ENCODE measurements around the gene CDADC1. TPM values are rescaled to one million over a fixed set of nuclear protein-coding genes. Genes with fewer than 3 reads are reported as not detected.

Gene CDADC1
- 1 to 10 TPM; 3.2 to 5.9 TPM for total RNA-seq
- polyA plus RNA-seq: 1 to 10 TPM; 3.0 to 6.1 TPM

- Histone ChIP-seq H3K27me3 (ENCODE audit: control insufficient read depth in 4 of 4, insufficient read depth in 4 of 4, low read length in 3 of 4) (no peaks in the 10 kb centered on the region), H3K9me3 (ENCODE audit: control insufficient read depth in 4 of 4, low read length in 3 of 4) (no peaks in the 10 kb centered on the region), H3K9ac (ENCODE audit: low read depth in 1 of 2, low read length in 2 of 2) (peak within 1 kb of the TSS; percentile 84 to 95), H3K4me1 (ENCODE audit: control insufficient read depth in 4 of 4, insufficient read depth in 4 of 4, low read length in 3 of 4) (peaks cover 4 to 20% (median 10%) of the 10 kb centered on the region in 4 donors), H3K36me3 (ENCODE audit: control insufficient read depth in 4 of 4, insufficient read depth in 3 of 4, low read depth in 1 of 4, low read length in 3 of 4) (peaks cover 0 to 3% (median 2%) of the 10 kb centered on the region in 4 donors), H3K4me3 (ENCODE audit: low read depth in 1 of 3, low read length in 3 of 3) (peak within 1 kb of the TSS; percentile 68 to 75 (median 71)), H3K27ac (ENCODE audit: low read depth in 1 of 2, low read length in 2 of 2) (peak within 1 kb of the TSS; percentile 81 to 83)
- TF ChIP-seq HNF4G (IDR thresholded peaks at IDR 0.05): no peak
- no peak for TF ChIP-seq TAF1 (conservative IDR thresholded peaks at IDR 0.05)
- no peak for TF ChIP-seq ZBTB33 (IDR thresholded peaks at IDR 0.05)
- TF ChIP-seq RXRA (IDR thresholded peaks at IDR 0.05): peak; percentile 57 to 78
- TF ChIP-seq HNF4A (conservative IDR thresholded peaks at IDR 0.05): peak in 1 of 2 donors; percentile 17
- peak; percentile 11 for TF ChIP-seq ATF3 (IDR thresholded peaks at IDR 0.05)
- peak; percentile 67 for TF ChIP-seq YY1 (IDR thresholded peaks at IDR 0.05)
- peak; percentile 38 to 42 for TF ChIP-seq RAD21 (IDR thresholded peaks at IDR 0.05)
- peak; percentile 58 to 61 for TF ChIP-seq JUND (IDR thresholded peaks at IDR 0.05)
- peak; percentile 20 for TF ChIP-seq NR2F2 (IDR thresholded peaks at IDR 0.05)
- TF ChIP-seq SP1 (IDR thresholded peaks at IDR 0.05): peak; percentile 79
- peak; percentile 33 to 42 for TF ChIP-seq EGR1 (IDR thresholded peaks at IDR 0.05; ENCODE audit: low read depth in 2 of 2)
- TF ChIP-seq REST (IDR thresholded peaks at IDR 0.05): peak; percentile 32
- peak; percentile 98 for DNase-seq (ENCODE audit: low spot score)
- under 1% methylated on average over 56 of the region's 56 CpGs for WGBS
Measured at GRCh38 chr13:49247643-49248621, at the start of gene CDADC1. Gene CDADC1 (plus strand): TSS chr13:49247925. CDS start chr13:49248038, 113 bp downstream.

- Histone ChIP-seq H3K36me3 (ENCODE audit: control insufficient read depth in 4 of 4, insufficient read depth in 3 of 4, low read depth in 1 of 4, low read length in 3 of 4) (peaks cover 8 to 68% (median 56%) of the 10 kb centered on the region in 4 donors), H3K4me1 (ENCODE audit: control insufficient read depth in 4 of 4, insufficient read depth in 4 of 4, low read length in 3 of 4) (peaks cover 0 to 1% (median 0%) of the 10 kb centered on the region in 4 donors), H3K9me3 (ENCODE audit: control insufficient read depth in 4 of 4, low read length in 3 of 4) (no peaks in the 10 kb centered on the region), H3K27me3 (ENCODE audit: control insufficient read depth in 4 of 4, insufficient read depth in 4 of 4, low read length in 3 of 4) (no peaks in the 10 kb centered on the region), H3K27ac (ENCODE audit: low read depth in 1 of 2, low read length in 2 of 2) (no peak overlapping the region), H3K4me3 (ENCODE audit: low read depth in 1 of 3, low read length in 3 of 3) (no peak overlapping the region), H3K9ac (ENCODE audit: low read depth in 1 of 2, low read length in 2 of 2) (no peak overlapping the region)
- WGBS: 96% methylated on average over 3 of the region's 3 CpGs
- no peak for DNase-seq (ENCODE audit: low spot score)
- TF ChIP-seq YY1 (IDR thresholded peaks at IDR 0.05): no peak
- TF ChIP-seq CTCF (IDR thresholded peaks at IDR 0.05; ENCODE audit: low read depth, low read length, missing input control): no peak
- TF ChIP-seq HNF4G (IDR thresholded peaks at IDR 0.05): no peak
- no peak for TF ChIP-seq FOXA1 (IDR thresholded peaks at IDR 0.05)
- TF ChIP-seq ATF3 (IDR thresholded peaks at IDR 0.05): no peak
- no peak for TF ChIP-seq GABPA (IDR thresholded peaks at IDR 0.05 in 1 of 2, conservative IDR thresholded peaks at IDR 0.05 in 1 of 2)
- TF ChIP-seq RAD21 (IDR thresholded peaks at IDR 0.05): no peak
- no peak for TF ChIP-seq EGR1 (IDR thresholded peaks at IDR 0.05; ENCODE audit: low read depth in 2 of 2)
- no peak for TF ChIP-seq REST (IDR thresholded peaks at IDR 0.05)
- TF ChIP-seq HNF4A (conservative IDR thresholded peaks at IDR 0.05): no peak
- TF ChIP-seq NR2F2 (IDR thresholded peaks at IDR 0.05): no peak
- TF ChIP-seq TAF1 (conservative IDR thresholded peaks at IDR 0.05): no peak
- TF ChIP-seq FOXA2 (IDR thresholded peaks at IDR 0.05): no peak
- TF ChIP-seq JUND (IDR thresholded peaks at IDR 0.05): no peak
- TF ChIP-seq RXRA (IDR thresholded peaks at IDR 0.05): no peak
Measured at GRCh38 chr13:49206641-49207040, 41.1 kb upstream of the CDADC1 start.
